Skeletal muscle satellite cell (primary cell): ENCODE results near the gene PLOD2.

Source experiments
- H3K27me3 ChIP-seq: 2 replicates; pipeline ENCODE4 v1.7.0; 2013; ENCODE audit warnings: low read length; ENCODE audit not compliant: control insufficient read depth, insufficient read depth
- H3K36me3 ChIP-seq: 2 replicates; pipeline ENCODE4 v1.7.0; 2013; ENCODE audit warnings: mild to moderate bottlenecking, control low read depth, low read length; ENCODE audit not compliant: insufficient read depth
- H3K4me1 ChIP-seq: 2 replicates; pipeline ENCODE4 v1.7.0; 2013; ENCODE audit warnings: low read length; ENCODE audit not compliant: control insufficient read depth, insufficient read depth
- H3K4me2 ChIP-seq: 2 replicates; pipeline ENCODE4 v1.7.0; 2013; ENCODE audit warnings: mild to moderate bottlenecking, low read length
- H3K4me3 ChIP-seq: 2 replicates; pipeline ENCODE4 v1.7.0; 2013; ENCODE audit warnings: low read length
- H3K9ac ChIP-seq: 2 replicates; pipeline ENCODE4 v1.7.0; 2013; ENCODE audit warnings: mild to moderate bottlenecking, low read depth, low read length, moderate library complexity
- H3K9me3 ChIP-seq: replicated peaks from 2 replicates; pipeline ENCODE4 v1.7.0; 2013; ENCODE audit warnings: mild to moderate bottlenecking, control low read depth, low read length

PLOD2 gene

GRCh38 chr3:146156666-146157314, 4.2 kb downstream of the PLOD2 start:
- H3K4me3 ChIP-seq, result peak overlapping the region; percentile 94

GRCh38 chr3:146156095-146156494, 4.9 kb downstream of the PLOD2 start:
- H3K27me3 ChIP-seq, result no peaks in the 10 kb centered on the region
- H3K36me3 ChIP-seq, result peaks cover 25% of the 10 kb centered on the region
- H3K4me3 ChIP-seq, result peak overlapping the region; percentile 94
- no peaks in the 10 kb centered on the region for H3K9me3 ChIP-seq
- H3K4me2 ChIP-seq, result peak overlapping the region; percentile 92
- peak overlapping the region; percentile 87 for H3K9ac ChIP-seq
- peaks cover 25% of the 10 kb centered on the region for H3K4me1 ChIP-seq

More at GRCh38 chr3:146156666-146157314, 4.2 kb downstream of the PLOD2 start:
- peaks cover 26% of the 10 kb centered on the region for H3K4me1 ChIP-seq
- H3K4me2 ChIP-seq, result peak overlapping the region; percentile 92
- peak overlapping the region; percentile 87 for H3K9ac ChIP-seq
- H3K27me3 ChIP-seq, result no peaks in the 10 kb centered on the region
- H3K36me3 ChIP-seq, result peaks cover 19% of the 10 kb centered on the region
- no peaks in the 10 kb centered on the region for H3K9me3 ChIP-seq

- peak overlapping the region; percentile 19 for H3K4me2 ChIP-seq
- H3K4me1 ChIP-seq, result peaks cover 25% of the 10 kb centered on the region
- H3K9me3 ChIP-seq, result no peaks in the 10 kb centered on the region
- peaks cover 36% of the 10 kb centered on the region for H3K36me3 ChIP-seq
- H3K9ac ChIP-seq, result no peak overlapping the region
- H3K27me3 ChIP-seq, result no peaks in the 10 kb centered on the region
- H3K4me3 ChIP-seq, result no peak overlapping the region
These were observed 6.0 kb downstream of the PLOD2 start for GRCh38 chr3:146154995-146155394.

- H3K27me3 ChIP-seq, result no peaks in the 10 kb centered on the region
- peaks cover 37% of the 10 kb centered on the region for H3K36me3 ChIP-seq
- no peak overlapping the region for H3K4me3 ChIP-seq
- no peak overlapping the region for H3K4me2 ChIP-seq
- H3K9ac ChIP-seq, result no peak overlapping the region
- no peaks in the 10 kb centered on the region for H3K9me3 ChIP-seq
- H3K4me1 ChIP-seq, result peaks cover 25% of the 10 kb centered on the region
These were observed 6.7 kb downstream of the PLOD2 start for GRCh38 chr3:146154316-146154715.

GRCh38 chr3:146153429-146153828, 7.6 kb downstream of the PLOD2 start:
- Histone ChIP-seq H3K4me2 (peak overlapping the region; percentile 20), H3K9me3 (no peaks in the 10 kb centered on the region), H3K4me1 (peaks cover 30% of the 10 kb centered on the region), H3K4me3 (no peak overlapping the region), H3K27me3 (no peaks in the 10 kb centered on the region), H3K36me3 (peaks cover 37% of the 10 kb centered on the region), H3K9ac (no peak overlapping the region)

- Histone ChIP-seq H3K4me3 (no peak overlapping the region), H3K4me2 (peak overlapping the region; percentile 20), H3K36me3 (peaks cover 37% of the 10 kb centered on the region), H3K9me3 (no peaks in the 10 kb centered on the region), H3K4me1 (peaks cover 27% of the 10 kb centered on the region), H3K9ac (peak overlapping the region; percentile 7), H3K27me3 (no peaks in the 10 kb centered on the region)
These were observed 8.2 kb downstream of the PLOD2 start for GRCh38 chr3:146152834-146153233.

GRCh38 chr3:146148468-146148931, 12.5 kb downstream of the PLOD2 start:
- no peaks in the 10 kb centered on the region for H3K27me3 ChIP-seq
- H3K4me1 ChIP-seq, result peaks cover 13% of the 10 kb centered on the region
- no peaks in the 10 kb centered on the region for H3K9me3 ChIP-seq
- H3K4me3 ChIP-seq, result no peak overlapping the region
- no peak overlapping the region for H3K4me2 ChIP-seq
- no peak overlapping the region for H3K9ac ChIP-seq
- peaks cover 54% of the 10 kb centered on the region for H3K36me3 ChIP-seq

GRCh38 chr3:146145642-146146041, 15.3 kb downstream of the PLOD2 start:
- Histone ChIP-seq H3K9me3 (no peaks in the 10 kb centered on the region), H3K4me1 (peaks cover 24% of the 10 kb centered on the region), H3K9ac (no peak overlapping the region), H3K4me3 (no peak overlapping the region), H3K27me3 (no peaks in the 10 kb centered on the region), H3K36me3 (peaks cover 31% of the 10 kb centered on the region), H3K4me2 (no peak overlapping the region)

- Histone ChIP-seq H3K27me3 (no peaks in the 10 kb centered on the region), H3K4me3 (no peak overlapping the region), H3K9ac (no peak overlapping the region), H3K4me2 (peak overlapping the region; percentile 21), H3K9me3 (no peaks in the 10 kb centered on the region), H3K36me3 (peaks cover 22% of the 10 kb centered on the region), H3K4me1 (peaks cover 29% of the 10 kb centered on the region)
These were observed 18.2 kb downstream of the PLOD2 start for GRCh38 chr3:146142757-146143156.

GRCh38 chr3:146139586-146140110, 21.3 kb downstream of the PLOD2 start:
- Histone ChIP-seq H3K4me2 (no peak overlapping the region), H3K4me1 (peaks cover 30% of the 10 kb centered on the region), H3K9me3 (no peaks in the 10 kb centered on the region), H3K27me3 (no peaks in the 10 kb centered on the region), H3K9ac (no peak overlapping the region), H3K36me3 (peaks cover 6% of the 10 kb centered on the region), H3K4me3 (no peak overlapping the region)

- Histone ChIP-seq H3K4me1 (peaks cover 34% of the 10 kb centered on the region), H3K4me2 (no peak overlapping the region), H3K9me3 (no peaks in the 10 kb centered on the region), H3K9ac (no peak overlapping the region), H3K27me3 (no peaks in the 10 kb centered on the region), H3K36me3 (peaks cover 6% of the 10 kb centered on the region), H3K4me3 (no peak overlapping the region)
These were observed 22.1 kb downstream of the PLOD2 start for GRCh38 chr3:146138902-146139301.

- Histone ChIP-seq H3K27me3 (no peaks in the 10 kb centered on the region), H3K36me3 (peaks cover 6% of the 10 kb centered on the region), H3K4me3 (no peak overlapping the region), H3K9me3 (no peaks in the 10 kb centered on the region), H3K4me2 (no peak overlapping the region), H3K9ac (no peak overlapping the region), H3K4me1 (peaks cover 31% of the 10 kb centered on the region)
These were observed 24.3 kb downstream of the PLOD2 start for GRCh38 chr3:146136647-146137046.
